Ishikawa (cell line): Measurements from ENCODE around the gene SPATA33.

Source experiments
- REST ChIP-seq: IDR thresholded peaks from 2 replicates; pipeline ENCODE4 v1.6.1; 2012; ENCODE audit warnings: low read depth, mild to moderate bottlenecking
- TCF12 ChIP-seq: IDR thresholded peaks from 2 replicates; pipeline ENCODE4 v1.6.1; 2012; ENCODE audit warnings: low read depth
- TEAD4 ChIP-seq: IDR thresholded peaks from 2 replicates; pipeline ENCODE4 v1.6.1; 2012
- USF1 ChIP-seq: IDR thresholded peaks from 2 replicates; pipeline ENCODE4 v1.6.1; 2012

- TF ChIP-seq USF1 (no peak), TEAD4 (no peak), TCF12 (no peak), REST (no peak)
Measured at GRCh38 chr16:89624777-89625761, 32.6 kb upstream of the SPATA33 start.
